ENCODE results near the gene YAF2.

DNA sequence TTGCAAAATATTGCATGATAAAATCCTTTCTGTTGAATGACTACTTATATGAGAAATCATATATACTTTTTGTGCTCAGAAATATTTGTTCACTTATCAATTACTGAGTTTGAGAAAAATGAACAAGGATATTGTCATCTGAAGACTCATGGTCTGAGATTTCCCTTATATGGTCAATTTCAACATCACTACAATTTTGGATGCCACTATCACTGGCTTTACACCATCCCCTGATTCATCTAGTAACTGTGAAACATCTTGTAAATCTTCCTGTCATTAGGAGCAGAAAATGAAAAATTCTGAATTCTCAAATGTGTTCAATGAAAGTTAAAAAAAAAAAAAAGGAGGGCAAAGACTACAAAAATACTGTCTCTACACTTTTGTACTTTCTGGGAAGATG lies 71.5 kb downstream of the YAF2 start:
- TF ChIP-seq POLR2A (IDR thresholded peaks at IDR 0.05), result no peak
- TF ChIP-seq, protein P1, sequence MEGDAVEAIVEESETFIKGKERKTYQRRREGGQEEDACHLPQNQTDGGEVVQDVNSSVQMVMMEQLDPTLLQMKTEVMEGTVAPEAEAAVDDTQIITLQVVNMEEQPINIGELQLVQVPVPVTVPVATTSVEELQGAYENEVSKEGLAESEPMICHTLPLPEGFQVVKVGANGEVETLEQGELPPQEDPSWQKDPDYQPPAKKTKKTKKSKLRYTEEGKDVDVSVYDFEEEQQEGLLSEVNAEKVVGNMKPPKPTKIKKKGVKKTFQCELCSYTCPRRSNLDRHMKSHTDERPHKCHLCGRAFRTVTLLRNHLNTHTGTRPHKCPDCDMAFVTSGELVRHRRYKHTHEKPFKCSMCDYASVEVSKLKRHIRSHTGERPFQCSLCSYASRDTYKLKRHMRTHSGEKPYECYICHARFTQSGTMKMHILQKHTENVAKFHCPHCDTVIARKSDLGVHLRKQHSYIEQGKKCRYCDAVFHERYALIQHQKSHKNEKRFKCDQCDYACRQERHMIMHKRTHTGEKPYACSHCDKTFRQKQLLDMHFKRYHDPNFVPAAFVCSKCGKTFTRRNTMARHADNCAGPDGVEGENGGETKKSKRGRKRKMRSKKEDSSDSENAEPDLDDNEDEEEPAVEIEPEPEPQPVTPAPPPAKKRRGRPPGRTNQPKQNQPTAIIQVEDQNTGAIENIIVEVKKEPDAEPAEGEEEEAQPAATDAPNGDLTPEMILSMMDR (IDR thresholded peaks at IDR 0.05), result no peak
